ENCODE data around the gene USP22.

The USP22 gene

DNA sequence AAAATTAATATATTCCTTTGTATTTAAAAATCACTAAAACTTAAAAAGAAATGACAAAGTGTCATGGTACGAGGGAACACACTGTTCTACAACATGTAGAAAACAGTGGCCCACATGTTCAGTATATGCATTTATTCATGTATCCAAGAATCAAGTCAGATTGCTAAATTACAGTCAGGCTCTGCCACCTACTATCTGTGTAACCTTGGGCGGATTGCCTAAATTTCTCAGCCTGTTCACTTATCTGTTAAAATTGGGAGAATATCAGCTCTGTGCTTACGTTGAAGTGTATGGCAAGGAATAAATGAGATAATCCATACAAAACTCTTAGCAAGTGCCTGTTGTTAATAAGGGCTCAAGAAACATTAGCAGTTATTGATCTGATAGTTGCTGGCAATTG, 3.4 kb upstream of the USP22 start:
- DNase-seq (ENCODE audit: low spot score), result no peak

- no peak for DNase-seq (ENCODE audit: low spot score)
Observed at GRCh38 chr17:21044971-21045370, 2.2 kb upstream of the USP22 start.

GRCh38 chr17:21043296-21044232, 753 bp upstream of the USP22 start:
- DNase-seq (ENCODE audit: low spot score), result peak; percentile 99

GRCh38 chr17:21041741-21042457, 912 bp downstream of the USP22 start:
- DNase-seq (ENCODE audit: low spot score), result peak; percentile 81

DNA sequence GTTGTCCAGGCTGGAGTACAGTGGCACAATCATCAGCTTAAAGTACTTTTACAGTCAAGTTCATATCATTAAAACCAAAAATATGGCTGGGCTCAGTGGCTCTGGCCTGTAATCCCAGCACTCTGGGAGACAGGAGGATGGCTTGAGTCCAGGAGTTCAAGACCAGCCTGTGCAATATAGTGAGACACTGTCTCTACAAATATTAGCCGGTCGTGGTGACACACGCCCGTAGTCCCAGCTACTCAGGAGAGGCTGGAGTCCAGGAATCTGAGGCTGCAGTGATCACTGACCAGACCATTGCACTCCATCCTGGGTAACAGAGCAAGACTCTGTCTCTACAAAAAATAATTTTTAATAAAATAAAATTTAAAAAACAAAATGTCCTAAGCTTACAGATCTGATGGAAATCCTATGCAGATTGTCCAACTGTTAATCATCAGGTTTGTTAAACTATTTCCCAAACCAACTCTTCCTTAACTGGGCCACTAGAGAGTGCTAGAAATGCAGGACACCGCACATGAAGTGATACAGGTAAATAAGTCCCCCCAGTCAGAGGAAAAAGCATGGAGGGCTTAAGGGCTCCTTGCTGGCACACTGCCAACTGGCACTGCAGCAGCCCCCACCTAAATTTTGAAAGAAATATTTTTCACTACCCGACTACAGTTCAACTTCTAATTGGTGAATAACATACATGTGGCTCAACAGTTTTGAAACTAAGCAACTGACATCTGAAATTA, 2.8 kb downstream of the USP22 start:
- DNase-seq (ENCODE audit: low spot score), result peak; percentile 78

DNA sequence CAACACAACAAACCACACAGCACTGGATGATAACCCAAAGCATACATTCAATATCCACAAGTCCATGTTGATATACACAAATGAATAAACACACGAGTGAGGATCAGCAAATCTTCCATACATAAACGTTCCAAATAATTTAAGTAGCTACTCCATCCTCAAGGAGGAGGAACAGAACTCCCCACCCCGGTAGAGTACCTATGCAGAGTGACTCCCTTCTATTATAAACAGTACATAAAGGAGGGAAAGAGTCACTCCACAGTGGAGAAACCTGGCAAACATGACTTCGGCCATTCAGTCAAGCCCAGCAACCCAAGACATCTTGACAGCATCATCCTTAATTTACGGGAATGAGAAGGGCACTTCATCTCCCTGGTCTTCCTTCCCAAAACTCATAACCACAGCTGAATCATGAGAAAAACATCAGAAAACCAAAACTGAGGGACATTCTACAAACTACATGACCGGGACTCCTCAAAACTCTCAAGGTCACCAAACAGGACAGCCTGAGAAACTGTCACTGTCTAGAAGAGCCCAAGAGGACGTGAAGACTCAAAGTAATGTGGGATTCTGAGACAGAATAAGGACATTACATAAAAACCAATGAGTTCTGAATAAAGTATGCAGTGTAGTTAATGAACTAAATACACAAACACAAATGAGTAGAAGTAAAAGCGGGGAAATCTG, 5.6 kb downstream of the USP22 start:
- no peak for DNase-seq (ENCODE audit: low spot score)

- DNase-seq (ENCODE audit: low spot score), result no peak
Observed at GRCh38 chr17:21036361-21036881, 6.4 kb downstream of the USP22 start.

DNA sequence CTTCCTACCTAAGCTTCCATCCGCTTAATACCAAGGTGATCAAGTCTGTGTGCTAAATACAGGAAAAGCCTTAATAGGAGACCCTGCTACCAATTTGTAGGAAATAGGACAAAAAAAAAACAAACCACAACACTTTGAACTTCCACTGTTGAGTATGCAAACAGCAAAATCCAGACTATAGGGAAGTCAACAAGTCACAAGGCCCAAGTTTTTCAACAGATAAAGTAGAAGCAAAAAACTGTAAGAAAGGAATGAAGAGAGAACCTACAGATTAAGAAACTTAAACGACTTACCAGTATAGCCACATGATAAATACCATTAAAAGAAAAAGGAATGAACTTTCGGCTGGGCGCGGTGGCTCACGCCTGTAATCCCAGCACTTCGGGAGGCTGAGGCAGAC, 7.4 kb downstream of the USP22 start:
- no peak for DNase-seq (ENCODE audit: low spot score)

DNA sequence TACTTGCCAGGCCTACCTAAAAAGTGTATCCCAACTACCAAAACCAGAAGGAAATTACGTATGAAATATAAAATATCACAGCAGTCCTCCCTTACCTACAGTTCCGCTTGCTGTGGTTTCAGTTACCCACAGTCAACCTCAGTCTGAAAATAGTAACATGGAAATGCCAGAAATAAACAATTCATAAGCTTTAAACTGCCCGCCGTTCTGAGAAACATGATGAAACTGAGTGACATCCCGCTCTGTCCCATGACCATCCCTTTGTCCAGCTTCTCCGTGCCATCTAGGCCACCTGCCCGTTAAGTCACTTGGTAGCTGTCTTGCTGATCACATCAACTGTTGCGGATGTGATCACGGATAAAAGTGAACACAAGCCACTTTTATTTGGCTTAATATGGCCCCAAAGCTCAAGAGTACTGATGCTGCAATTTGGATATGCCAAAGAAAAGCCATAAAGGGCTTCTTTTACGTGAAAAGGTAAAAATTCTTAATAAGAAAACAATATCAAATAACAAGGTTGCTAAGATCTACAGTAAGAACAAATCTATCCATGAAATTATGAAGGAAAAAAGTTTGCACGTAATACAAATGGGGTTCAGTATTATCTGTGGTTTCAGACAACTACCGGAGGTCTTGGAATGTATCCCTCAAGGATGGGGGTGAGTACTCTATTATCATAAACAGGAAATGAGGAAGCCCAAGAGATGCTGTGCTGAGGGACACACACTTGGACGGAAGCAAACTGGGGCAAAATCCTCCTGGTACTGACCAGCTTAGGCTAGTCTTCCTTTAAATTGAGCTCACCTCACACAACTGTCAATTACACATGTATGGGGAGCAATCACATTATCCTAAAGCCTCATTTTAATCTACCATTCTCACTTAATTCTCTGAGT, 8.2 kb downstream of the USP22 start:
- no peak for DNase-seq (ENCODE audit: low spot score)

DNA sequence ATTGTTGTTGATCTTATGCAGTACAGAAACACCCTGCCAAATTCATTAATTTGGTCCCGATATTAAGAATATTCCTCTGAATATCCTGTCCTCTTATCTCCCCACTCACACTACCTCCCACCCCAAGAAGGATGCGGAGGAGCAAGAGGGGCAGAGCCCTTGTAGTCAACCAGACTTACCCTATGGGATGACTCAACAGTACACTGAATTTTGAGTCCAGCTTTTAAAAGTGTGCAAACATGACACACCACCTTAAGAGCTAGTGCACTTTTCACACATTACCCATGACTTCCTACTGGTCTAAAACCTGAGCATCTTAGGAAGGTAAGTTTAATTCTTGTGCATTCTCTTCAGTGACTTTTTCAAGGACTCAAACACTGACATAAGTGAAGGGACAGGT, 9.5 kb downstream of the USP22 start:
- DNase-seq (ENCODE audit: low spot score), result no peak

DNA sequence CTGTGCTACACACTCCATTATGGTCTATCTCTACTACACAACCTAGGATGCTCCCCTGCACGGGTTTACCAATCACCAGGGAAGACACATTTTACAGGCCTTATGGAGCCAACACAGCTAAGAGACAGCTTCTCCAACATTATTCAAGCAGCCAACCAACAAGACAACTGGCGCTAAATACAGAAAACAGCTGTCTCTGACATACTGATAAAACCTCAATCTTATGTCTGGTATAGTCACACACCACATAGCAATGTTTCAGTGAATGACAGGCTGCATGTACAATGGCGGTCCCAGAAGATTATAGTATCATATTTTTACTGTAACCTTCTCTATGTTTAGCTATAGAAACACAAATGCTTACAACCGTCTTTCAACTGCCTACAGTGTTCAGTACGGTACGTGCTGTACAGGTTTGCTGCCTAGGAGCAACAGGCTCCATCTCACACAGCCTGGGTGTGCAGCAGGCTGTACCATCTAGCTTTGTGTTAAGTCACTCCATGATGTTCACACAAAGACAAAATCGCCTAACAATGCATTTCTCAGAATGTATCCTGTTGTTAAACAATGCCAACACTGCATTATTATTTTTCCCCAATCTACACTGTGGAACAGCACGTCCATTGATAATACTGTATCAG, 10.9 kb downstream of the USP22 start:
- DNase-seq (ENCODE audit: low spot score), result no peak

DNA sequence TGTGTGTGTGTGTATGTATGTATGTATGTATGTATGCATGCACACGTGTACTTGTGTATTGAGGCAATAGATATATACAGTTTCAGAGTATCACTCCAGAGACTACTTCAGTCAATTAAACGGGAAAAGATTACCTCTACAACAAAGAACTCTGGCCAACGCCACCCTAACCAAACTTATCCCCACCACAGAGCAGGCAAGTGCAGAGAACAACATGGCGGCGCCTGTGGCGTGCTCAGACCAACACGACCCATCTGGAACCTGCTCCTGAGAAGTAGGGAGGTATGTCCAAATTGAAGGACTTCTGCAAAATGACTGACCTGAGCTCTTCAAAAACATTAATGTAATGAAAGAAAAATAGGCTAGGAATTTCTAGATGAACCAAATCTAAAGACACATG, 12.4 kb downstream of the USP22 start:
- DNase-seq (ENCODE audit: low spot score), result no peak

DNA sequence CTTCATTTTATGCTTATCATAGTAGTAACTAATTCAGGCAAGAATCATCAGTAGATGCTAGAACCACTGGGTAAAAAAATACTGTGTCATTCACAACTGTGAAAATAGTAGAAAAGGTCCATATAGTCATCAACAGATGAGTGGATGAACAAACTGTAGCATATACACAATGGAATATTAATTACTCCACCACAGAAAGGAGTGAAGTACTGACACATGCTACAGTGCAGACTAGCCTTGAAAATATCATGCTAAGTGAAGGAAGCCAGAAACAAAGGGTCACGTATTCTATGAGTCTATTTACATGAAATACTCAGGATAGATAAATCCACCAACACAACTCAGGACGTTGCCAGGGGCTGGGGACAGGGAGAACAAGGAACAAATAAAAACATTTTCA, 13.3 kb downstream of the USP22 start:
- no peak for DNase-seq (ENCODE audit: low spot score)

- DNase-seq (ENCODE audit: low spot score), result no peak
Observed at GRCh38 chr17:21029036-21029435, 13.8 kb downstream of the USP22 start.

DNA sequence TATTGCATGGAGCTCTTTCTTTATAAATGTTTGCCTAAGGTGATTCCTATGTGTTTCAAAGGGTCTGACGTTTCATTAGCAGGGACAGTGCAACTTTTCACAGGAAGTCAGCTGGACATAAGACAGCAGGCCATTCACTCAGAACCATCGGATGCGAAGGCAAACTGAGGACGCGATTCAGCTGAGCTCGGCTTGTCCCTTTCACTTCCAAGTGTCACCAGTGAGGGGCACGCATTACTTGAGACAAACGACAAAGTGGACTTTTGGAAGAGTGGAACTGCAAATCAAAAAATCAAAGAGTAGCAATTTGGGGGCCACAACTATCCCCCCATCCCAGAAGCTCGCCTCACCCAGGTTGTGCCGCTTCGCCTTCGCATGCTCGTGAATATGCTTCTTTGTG, 14.6 kb downstream of the USP22 start:
- no peak for DNase-seq (ENCODE audit: low spot score)

- no peak for DNase-seq (ENCODE audit: low spot score)
Observed at GRCh38 chr17:21027031-21027430, 15.8 kb downstream of the USP22 start.

DNA sequence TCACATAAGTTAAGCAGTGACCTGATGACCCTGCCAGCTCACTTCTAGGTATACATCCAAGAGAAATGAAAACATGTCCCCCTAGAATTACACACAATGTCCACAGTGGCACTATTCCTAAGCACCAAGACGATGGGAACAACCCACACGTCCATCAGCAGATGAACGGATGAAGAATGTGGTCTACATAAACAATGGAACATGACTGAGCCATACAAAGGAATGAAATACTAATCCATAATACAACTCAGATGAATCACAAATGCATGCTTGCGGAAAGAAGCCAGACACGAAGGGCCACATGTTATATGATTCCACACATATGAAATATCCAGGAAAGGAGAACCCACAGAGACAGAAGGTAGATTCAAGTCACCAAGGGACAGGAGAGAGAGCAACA, 17.4 kb downstream of the USP22 start:
- no peak for DNase-seq (ENCODE audit: low spot score)

- DNase-seq (ENCODE audit: low spot score), result no peak
Observed at GRCh38 chr17:21024024-21024423, 18.8 kb downstream of the USP22 start.

DNA sequence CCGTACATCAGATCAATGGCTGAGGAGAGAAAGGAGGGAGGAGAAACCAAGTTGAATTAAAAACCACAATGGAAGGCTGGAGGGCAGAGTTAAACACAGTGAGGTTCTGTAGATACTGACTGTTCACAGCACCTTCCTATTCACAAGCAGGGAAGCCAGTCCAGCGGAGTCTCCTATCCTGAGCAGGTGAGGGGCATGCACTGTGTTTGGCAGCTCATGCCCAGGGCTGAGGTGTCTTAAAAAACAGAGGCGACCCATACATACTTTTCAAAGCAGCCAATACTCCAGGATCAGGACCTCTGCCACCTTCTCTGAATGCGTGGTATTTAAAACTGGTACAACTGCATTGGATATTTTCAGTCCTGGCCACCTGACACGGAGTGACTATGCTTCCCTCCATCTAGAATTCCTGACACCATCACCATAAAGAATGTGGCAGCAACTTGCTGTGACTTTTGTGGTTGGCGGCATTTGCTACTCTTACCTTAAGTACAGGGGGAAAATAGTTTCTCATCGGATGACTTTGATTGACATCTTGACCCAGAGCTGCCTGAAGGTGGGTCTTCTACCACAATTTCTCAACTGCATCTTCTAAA, 21.5 kb downstream of the USP22 start:
- no peak for DNase-seq (ENCODE audit: low spot score)

GRCh38 chr17:21020622-21021021, 22.2 kb downstream of the USP22 start:
- DNase-seq (ENCODE audit: low spot score), result no peak
